Hypothalamus (tissue), 51 donors: ENCODE results near the gene GALNT7.

Source experiments
- DNase-seq, 51 donors: peaks; one replicate each; lab custom pipeline; 2025; lab: John Stamatoyannopoulos, UW

GALNT7 gene

GRCh38 chr4:173334085-173334890, 165.7 kb downstream of the GALNT7 start, which contains the start of gene HMGB2:
Gene HMGB2, minus strand, starts transcription at chr4:173334358. Its CDS starts 709 bp downstream, at chr4:173333649.
- peak; percentile 82 to 100 (median 99) for DNase-seq

GRCh38 chr4:173334891-173335752, 166.5 kb downstream of the GALNT7 start:
- peak in 34 of 51 donors; percentile 16 to 76 (median 39) for DNase-seq

GRCh38 chr4:173337463-173337862, 168.9 kb downstream of the GALNT7 start:
- no peak for DNase-seq

- no peak for DNase-seq
Observed at GRCh38 chr4:173343832-173344397, 175.3 kb downstream of the GALNT7 start.

- DNase-seq = no peak
Observed at GRCh38 chr4:173345648-173346047, 177.0 kb downstream of the GALNT7 start.

- no peak for DNase-seq
Observed at GRCh38 chr4:173346074-173346473, 177.5 kb downstream of the GALNT7 start.

- DNase-seq = no peak
Observed at GRCh38 chr4:173347467-173347866, 178.9 kb downstream of the GALNT7 start.

GRCh38 chr4:173357939-173358338, 189.3 kb downstream of the GALNT7 start:
- no peak for DNase-seq

GRCh38 chr4:173360587-173361221, 192.1 kb downstream of the GALNT7 start:
- DNase-seq = peak in 1 of 51 donors; percentile 17

GRCh38 chr4:173362666-173363065, 194.1 kb downstream of the GALNT7 start:
- DNase-seq = no peak

- no peak for DNase-seq
Observed at GRCh38 chr4:173365359-173365996, 196.9 kb downstream of the GALNT7 start.

GRCh38 chr4:173367285-173367684, 198.7 kb downstream of the GALNT7 start:
- no peak for DNase-seq

GRCh38 chr4:173367946-173368345, 199.3 kb downstream of the GALNT7 start:
- DNase-seq = peak in 1 of 51 donors; percentile 15

- peak in 30 of 51 donors; percentile 20 to 87 (median 51) for DNase-seq
Observed at GRCh38 chr4:173370130-173370476, 201.5 kb downstream of the GALNT7 start.

GRCh38 chr4:173370477-173371291, 202.1 kb downstream of the GALNT7 start, which contains the start of gene SAP30:
Gene SAP30, plus strand, starts transcription at chr4:173370954. Its CDS starts 229 bp downstream, at chr4:173371183.
- DNase-seq = peak; percentile 90 to 99 (median 97)

GRCh38 chr4:173371292-173372192, 202.9 kb downstream of the GALNT7 start:
- DNase-seq = peak in 50 of 51 donors; percentile 16 to 85 (median 67)
